ENCODE data around the gene CEP89.

The CEP89 gene

DNA sequence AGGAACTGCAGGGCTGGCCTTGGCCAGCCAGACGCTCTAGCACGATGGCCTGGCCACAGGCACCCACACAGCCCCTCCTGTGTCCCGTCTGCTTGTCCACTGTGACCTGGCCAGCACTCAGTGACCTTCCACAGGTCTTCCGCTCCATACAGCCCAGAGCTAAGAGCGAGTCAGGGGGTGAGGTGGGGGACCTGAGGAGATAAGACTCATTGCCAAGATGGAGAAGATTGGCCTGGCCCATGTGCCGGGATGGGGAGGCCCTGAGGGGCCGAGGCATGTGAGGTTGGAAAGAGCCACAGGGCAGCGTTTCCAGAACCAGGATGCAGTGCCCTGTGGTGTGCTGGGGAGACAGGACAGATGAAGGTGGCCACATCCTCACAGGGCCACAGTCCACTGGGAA is 92.0 kb downstream of the CEP89 start:
- Mint-ChIP-seq H3K27me3 (ENCODE audit: low read depth) (no peaks in the 10 kb centered on the region), H3K4me1 (no peaks in the 10 kb centered on the region), H3K36me3 (ENCODE audit: low read depth) (peaks cover 27% of the 10 kb centered on the region), H3K27ac (no peak overlapping the region), H3K4me3 (no peak overlapping the region), H3K9me3 (no peaks in the 10 kb centered on the region)
- TF ChIP-seq, protein P1, sequence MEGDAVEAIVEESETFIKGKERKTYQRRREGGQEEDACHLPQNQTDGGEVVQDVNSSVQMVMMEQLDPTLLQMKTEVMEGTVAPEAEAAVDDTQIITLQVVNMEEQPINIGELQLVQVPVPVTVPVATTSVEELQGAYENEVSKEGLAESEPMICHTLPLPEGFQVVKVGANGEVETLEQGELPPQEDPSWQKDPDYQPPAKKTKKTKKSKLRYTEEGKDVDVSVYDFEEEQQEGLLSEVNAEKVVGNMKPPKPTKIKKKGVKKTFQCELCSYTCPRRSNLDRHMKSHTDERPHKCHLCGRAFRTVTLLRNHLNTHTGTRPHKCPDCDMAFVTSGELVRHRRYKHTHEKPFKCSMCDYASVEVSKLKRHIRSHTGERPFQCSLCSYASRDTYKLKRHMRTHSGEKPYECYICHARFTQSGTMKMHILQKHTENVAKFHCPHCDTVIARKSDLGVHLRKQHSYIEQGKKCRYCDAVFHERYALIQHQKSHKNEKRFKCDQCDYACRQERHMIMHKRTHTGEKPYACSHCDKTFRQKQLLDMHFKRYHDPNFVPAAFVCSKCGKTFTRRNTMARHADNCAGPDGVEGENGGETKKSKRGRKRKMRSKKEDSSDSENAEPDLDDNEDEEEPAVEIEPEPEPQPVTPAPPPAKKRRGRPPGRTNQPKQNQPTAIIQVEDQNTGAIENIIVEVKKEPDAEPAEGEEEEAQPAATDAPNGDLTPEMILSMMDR (IDR thresholded peaks at IDR 0.05; ENCODE audit: unreplicated experiment in 3 of 3) = no peak

DNA sequence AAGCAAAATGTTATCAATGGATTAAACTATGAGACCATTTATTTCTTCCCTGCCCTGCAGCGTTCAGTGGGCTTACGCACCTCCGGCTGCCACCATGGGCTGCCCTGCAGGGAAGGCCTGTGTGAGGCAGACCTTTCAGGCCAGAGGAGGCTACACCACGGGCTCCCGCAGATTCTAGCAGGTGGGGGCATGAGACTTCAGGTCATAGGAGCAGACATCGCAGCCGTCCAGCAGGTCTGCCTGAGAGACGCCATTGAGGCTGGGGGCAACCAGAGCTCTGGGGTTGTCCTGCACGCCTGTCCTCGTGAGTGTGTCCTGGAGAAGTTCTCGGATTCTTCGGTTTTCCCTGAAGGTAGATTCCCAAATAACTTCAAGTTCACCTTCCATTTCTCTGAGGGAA is 92.8 kb downstream of the CEP89 start:
- H3K4me1 Mint-ChIP-seq = no peaks in the 10 kb centered on the region
- H3K4me3 Mint-ChIP-seq = no peak overlapping the region
- TF ChIP-seq, protein P1 (IDR thresholded peaks at IDR 0.05; ENCODE audit: unreplicated experiment in 3 of 3) = no peak
- peaks cover 25% of the 10 kb centered on the region for H3K36me3 Mint-ChIP-seq (ENCODE audit: low read depth)
- no peaks in the 10 kb centered on the region for H3K27me3 Mint-ChIP-seq (ENCODE audit: low read depth)
- no peak overlapping the region for H3K27ac Mint-ChIP-seq
- H3K9me3 Mint-ChIP-seq = no peaks in the 10 kb centered on the region

DNA sequence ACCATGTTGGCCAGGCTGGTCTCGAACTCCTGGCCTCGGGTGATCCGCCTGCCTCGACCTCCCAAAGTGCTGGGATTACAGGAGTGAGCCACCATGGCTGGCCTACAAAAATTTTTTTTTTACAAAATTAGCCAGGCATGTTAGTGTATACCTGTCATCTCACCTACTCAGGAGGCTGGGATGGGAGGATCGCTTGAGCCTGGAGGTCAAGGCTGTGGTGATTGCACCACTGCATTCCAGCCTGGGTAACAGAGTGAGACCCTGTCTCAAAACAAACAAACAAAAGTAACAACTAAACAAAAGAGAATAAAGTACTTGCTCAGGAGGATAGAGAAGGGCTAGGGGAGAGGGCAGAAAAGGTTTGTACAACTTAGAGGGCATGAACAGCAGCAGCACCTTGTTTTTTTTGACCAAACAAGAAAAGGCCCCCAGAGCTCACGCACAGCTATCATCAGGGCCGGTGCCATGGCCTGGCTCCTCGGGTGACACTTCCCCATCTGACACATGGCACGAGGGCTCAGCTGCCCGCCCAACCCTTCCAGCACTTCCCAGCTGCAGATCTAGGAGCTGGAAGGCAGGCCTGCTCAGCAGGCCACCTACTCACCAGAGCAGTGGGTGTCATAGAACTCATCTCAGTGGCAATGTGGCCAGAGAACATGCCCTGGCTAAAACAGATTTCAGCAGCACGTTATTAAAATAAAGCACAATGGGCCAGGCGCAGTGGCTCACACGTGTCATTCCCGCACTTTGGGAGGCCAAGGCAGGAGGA is 93.6 kb downstream of the CEP89 start:
- no peaks in the 10 kb centered on the region for H3K9me3 Mint-ChIP-seq
- TF ChIP-seq, protein P1 (IDR thresholded peaks at IDR 0.05; ENCODE audit: unreplicated experiment in 3 of 3) = no peak
- peaks cover 21% of the 10 kb centered on the region for H3K36me3 Mint-ChIP-seq (ENCODE audit: low read depth)
- no peaks in the 10 kb centered on the region for H3K4me1 Mint-ChIP-seq
- no peak overlapping the region for H3K4me3 Mint-ChIP-seq
- H3K27ac Mint-ChIP-seq = no peak overlapping the region
- no peaks in the 10 kb centered on the region for H3K27me3 Mint-ChIP-seq (ENCODE audit: low read depth)

DNA sequence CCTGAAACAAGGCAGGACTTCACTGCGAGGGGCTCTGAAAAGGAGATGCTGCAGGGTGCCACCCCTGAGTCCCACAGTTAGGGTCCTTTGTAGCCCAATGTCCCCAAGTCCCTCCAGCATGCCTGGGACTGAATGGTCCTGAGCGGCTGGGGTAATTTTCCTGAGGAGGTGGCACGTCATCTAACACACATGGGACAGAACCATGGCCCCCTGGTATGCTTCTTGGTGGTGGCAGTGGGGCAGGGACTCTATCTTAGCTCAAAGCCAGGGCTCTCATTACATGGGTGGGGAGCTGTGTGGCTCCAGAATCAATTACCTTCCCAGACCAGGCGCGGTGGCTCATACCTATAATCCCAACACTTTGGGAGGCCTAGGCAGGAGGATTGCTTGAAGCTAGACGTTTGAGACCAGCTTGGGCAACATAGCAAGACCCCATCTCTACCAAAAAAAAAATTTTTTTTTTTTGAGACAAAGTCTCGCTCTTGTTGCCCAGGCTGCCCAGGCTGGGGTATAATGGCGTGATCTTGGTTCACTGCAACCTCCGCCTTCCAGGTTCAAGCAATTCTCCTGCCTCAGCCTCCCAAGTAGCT is 94.3 kb downstream of the CEP89 start:
- no peaks in the 10 kb centered on the region for H3K9me3 Mint-ChIP-seq
- TF ChIP-seq, protein P1 (IDR thresholded peaks at IDR 0.05; ENCODE audit: unreplicated experiment in 3 of 3) = no peak
- H3K27ac Mint-ChIP-seq = no peak overlapping the region
- peaks cover 21% of the 10 kb centered on the region for H3K36me3 Mint-ChIP-seq (ENCODE audit: low read depth)
- no peak overlapping the region for H3K4me3 Mint-ChIP-seq
- no peaks in the 10 kb centered on the region for H3K4me1 Mint-ChIP-seq
- H3K27me3 Mint-ChIP-seq (ENCODE audit: low read depth) = no peaks in the 10 kb centered on the region

DNA sequence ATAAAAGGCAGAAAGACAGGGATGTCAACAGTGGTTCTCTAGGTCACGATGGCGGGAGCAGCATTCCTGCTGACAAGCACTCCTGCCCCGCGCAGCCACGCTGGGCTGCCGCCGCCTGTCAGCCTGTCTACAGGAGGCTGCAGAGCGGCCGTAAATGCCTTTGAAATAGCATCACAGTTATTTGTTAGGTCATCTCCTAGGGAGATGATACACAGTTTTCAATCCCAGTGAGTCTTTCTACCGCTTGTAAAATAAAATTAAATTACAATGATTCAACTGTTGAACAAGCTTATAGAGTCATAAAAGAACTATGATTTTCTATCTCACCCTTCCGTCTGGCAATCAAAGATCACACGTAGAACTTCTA is 94.9 kb downstream of the CEP89 start:
- H3K4me3 Mint-ChIP-seq = no peak overlapping the region
- peaks cover 21% of the 10 kb centered on the region for H3K36me3 Mint-ChIP-seq (ENCODE audit: low read depth)
- H3K27ac Mint-ChIP-seq = no peak overlapping the region
- no peaks in the 10 kb centered on the region for H3K9me3 Mint-ChIP-seq
- TF ChIP-seq, protein P1 (IDR thresholded peaks at IDR 0.05; ENCODE audit: unreplicated experiment in 3 of 3) = no peak
- no peaks in the 10 kb centered on the region for H3K27me3 Mint-ChIP-seq (ENCODE audit: low read depth)
- H3K4me1 Mint-ChIP-seq = no peaks in the 10 kb centered on the region
